ENCODE results near the gene VILL. TPM values are rescaled to one million over a fixed set of nuclear protein-coding genes. Genes with fewer than 3 reads are reported as not detected.

The VILL gene
- total RNA-seq, 1 donor from 2014 or later: 1.5 TPM

DNA sequence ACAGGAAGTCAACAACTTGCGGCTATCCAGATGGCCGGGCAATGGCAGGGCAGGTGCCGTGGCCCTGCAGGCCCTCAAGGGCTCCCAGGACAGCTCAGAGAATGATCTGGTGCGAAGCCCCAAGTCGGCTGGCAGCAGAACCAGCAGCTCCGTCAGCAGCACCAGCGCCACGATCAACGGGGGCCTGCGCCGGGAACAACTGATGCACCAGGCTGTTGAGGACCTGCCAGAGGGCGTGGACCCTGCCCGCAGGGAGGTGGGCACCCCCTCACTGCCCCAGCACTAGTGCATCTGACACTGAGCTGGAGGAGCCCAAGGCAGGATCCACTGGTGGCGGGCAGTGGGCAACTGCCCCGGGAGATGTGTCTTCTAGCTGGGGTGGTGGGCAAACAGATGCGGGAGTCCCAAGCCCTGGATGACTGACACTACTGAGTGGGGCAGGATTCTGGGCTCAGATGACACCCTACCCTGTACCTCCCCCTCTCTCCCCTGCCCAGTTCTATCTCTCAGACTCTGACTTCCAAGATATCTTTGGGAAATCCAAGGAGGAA is 15.9 kb downstream of the VILL start:
- Histone ChIP-seq H3K27me3 (ENCODE audit: insufficient read depth, low read length) (no peaks in the 10 kb centered on the region), H4K20me1 (ENCODE audit: insufficient read depth, low read length) (peaks cover 6% of the 10 kb centered on the region), H3K27ac (ENCODE audit: low read depth, low read length) (no peak overlapping the region), H3K4me2 (ENCODE audit: low read length) (no peak overlapping the region), H3K4me1 (ENCODE audit: insufficient read depth, low read length) (peaks cover 6% of the 10 kb centered on the region), H3K4me3 (ENCODE audit: insufficient read depth, low read depth, low read length) (no peak overlapping the region), H3K79me2 (ENCODE audit: insufficient read depth, low read length) (no peaks in the 10 kb centered on the region), H3K9me3 (ENCODE audit: insufficient read depth, low read depth, low read length) (no peaks in the 10 kb centered on the region), H3K36me3 (ENCODE audit: insufficient read depth, low read length) (no peaks in the 10 kb centered on the region), H3K9ac (ENCODE audit: low read length) (no peak overlapping the region), H2AFZ (ENCODE audit: low read depth, low read length) (no peak overlapping the region)
- H3K4me3 Mint-ChIP-seq (ENCODE audit: unreplicated experiment): no peak overlapping the region
- no peak overlapping the region for H3K27ac Mint-ChIP-seq (ENCODE audit: unreplicated experiment)
- no peak for DNase-seq (ENCODE audit: low read depth)
- no peaks in the 10 kb centered on the region for H3K9me3 Mint-ChIP-seq (ENCODE audit: unreplicated experiment)
- no peaks in the 10 kb centered on the region for H3K27me3 Mint-ChIP-seq (ENCODE audit: low read depth, unreplicated experiment)
- peaks cover 8% of the 10 kb centered on the region for H3K36me3 Mint-ChIP-seq (ENCODE audit: low read depth, unreplicated experiment)
- FAIRE-seq: no peak
- TF ChIP-seq, protein P1, sequence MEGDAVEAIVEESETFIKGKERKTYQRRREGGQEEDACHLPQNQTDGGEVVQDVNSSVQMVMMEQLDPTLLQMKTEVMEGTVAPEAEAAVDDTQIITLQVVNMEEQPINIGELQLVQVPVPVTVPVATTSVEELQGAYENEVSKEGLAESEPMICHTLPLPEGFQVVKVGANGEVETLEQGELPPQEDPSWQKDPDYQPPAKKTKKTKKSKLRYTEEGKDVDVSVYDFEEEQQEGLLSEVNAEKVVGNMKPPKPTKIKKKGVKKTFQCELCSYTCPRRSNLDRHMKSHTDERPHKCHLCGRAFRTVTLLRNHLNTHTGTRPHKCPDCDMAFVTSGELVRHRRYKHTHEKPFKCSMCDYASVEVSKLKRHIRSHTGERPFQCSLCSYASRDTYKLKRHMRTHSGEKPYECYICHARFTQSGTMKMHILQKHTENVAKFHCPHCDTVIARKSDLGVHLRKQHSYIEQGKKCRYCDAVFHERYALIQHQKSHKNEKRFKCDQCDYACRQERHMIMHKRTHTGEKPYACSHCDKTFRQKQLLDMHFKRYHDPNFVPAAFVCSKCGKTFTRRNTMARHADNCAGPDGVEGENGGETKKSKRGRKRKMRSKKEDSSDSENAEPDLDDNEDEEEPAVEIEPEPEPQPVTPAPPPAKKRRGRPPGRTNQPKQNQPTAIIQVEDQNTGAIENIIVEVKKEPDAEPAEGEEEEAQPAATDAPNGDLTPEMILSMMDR (IDR thresholded peaks at IDR 0.05; ENCODE audit: insufficient read depth, low read depth, low read length): no peak
- no peak for TF ChIP-seq EZH2 (IDR thresholded peaks at IDR 0.05; ENCODE audit: insufficient read depth, low read length)
- H3K4me1 Mint-ChIP-seq (ENCODE audit: low read depth, unreplicated experiment): peaks cover 5% of the 10 kb centered on the region

DNA sequence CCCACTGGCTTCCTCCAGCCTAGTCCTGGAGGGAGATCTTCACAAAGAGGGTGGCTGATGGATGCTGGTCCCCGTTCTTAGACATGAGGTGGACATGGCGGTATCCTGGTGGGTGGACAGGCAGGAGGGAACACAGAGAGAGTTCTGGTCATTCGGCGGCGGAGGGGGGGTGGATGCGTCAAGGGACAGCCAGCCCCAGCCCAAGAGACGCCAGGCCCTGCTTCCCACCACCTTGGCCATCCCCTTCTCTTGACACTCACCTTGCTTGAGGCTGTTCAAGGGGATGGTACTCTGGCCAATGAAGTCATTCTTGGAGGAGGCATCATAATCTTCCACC is 17.1 kb downstream of the VILL start:
- Histone ChIP-seq H3K4me1 (ENCODE audit: insufficient read depth, low read length) (peaks cover 6% of the 10 kb centered on the region), H3K27ac (ENCODE audit: low read depth, low read length) (no peak overlapping the region), H3K4me3 (ENCODE audit: insufficient read depth, low read depth, low read length) (no peak overlapping the region), H3K4me2 (ENCODE audit: low read length) (no peak overlapping the region), H3K9me3 (ENCODE audit: insufficient read depth, low read depth, low read length) (no peaks in the 10 kb centered on the region), H3K9ac (ENCODE audit: low read length) (no peak overlapping the region), H4K20me1 (ENCODE audit: insufficient read depth, low read length) (peaks cover 6% of the 10 kb centered on the region), H3K79me2 (ENCODE audit: insufficient read depth, low read length) (no peaks in the 10 kb centered on the region), H3K36me3 (ENCODE audit: insufficient read depth, low read length) (no peaks in the 10 kb centered on the region), H3K27me3 (ENCODE audit: insufficient read depth, low read length) (no peaks in the 10 kb centered on the region), H2AFZ (ENCODE audit: low read depth, low read length) (no peak overlapping the region)
- FAIRE-seq: no peak
- no peak for DNase-seq (ENCODE audit: low read depth)
- Mint-ChIP-seq H3K27ac (ENCODE audit: unreplicated experiment) (no peak overlapping the region), H3K9me3 (ENCODE audit: unreplicated experiment) (no peaks in the 10 kb centered on the region), H3K27me3 (ENCODE audit: low read depth, unreplicated experiment) (no peaks in the 10 kb centered on the region), H3K4me1 (ENCODE audit: low read depth, unreplicated experiment) (peaks cover 5% of the 10 kb centered on the region), H3K36me3 (ENCODE audit: low read depth, unreplicated experiment) (peaks cover 8% of the 10 kb centered on the region), H3K4me3 (ENCODE audit: unreplicated experiment) (no peak overlapping the region)
- TF ChIP-seq, protein P1 (IDR thresholded peaks at IDR 0.05; ENCODE audit: insufficient read depth, low read depth, low read length): no peak
- no peak for TF ChIP-seq EZH2 (IDR thresholded peaks at IDR 0.05; ENCODE audit: insufficient read depth, low read length)

- Histone ChIP-seq H3K27me3 (ENCODE audit: insufficient read depth, low read length) (no peaks in the 10 kb centered on the region), H3K4me2 (ENCODE audit: low read length) (no peak overlapping the region), H3K9ac (ENCODE audit: low read length) (no peak overlapping the region), H3K9me3 (ENCODE audit: insufficient read depth, low read depth, low read length) (no peaks in the 10 kb centered on the region), H3K79me2 (ENCODE audit: insufficient read depth, low read length) (no peaks in the 10 kb centered on the region), H4K20me1 (ENCODE audit: insufficient read depth, low read length) (peaks cover 6% of the 10 kb centered on the region), H3K4me3 (ENCODE audit: insufficient read depth, low read depth, low read length) (no peak overlapping the region), H2AFZ (ENCODE audit: low read depth, low read length) (no peak overlapping the region), H3K4me1 (ENCODE audit: insufficient read depth, low read length) (peaks cover 6% of the 10 kb centered on the region), H3K27ac (ENCODE audit: low read depth, low read length) (no peak overlapping the region), H3K36me3 (ENCODE audit: insufficient read depth, low read length) (no peaks in the 10 kb centered on the region)
- Mint-ChIP-seq H3K4me3 (ENCODE audit: unreplicated experiment) (no peak overlapping the region), H3K36me3 (ENCODE audit: low read depth, unreplicated experiment) (peaks cover 8% of the 10 kb centered on the region), H3K9me3 (ENCODE audit: unreplicated experiment) (no peaks in the 10 kb centered on the region), H3K4me1 (ENCODE audit: low read depth, unreplicated experiment) (peaks cover 5% of the 10 kb centered on the region), H3K27me3 (ENCODE audit: low read depth, unreplicated experiment) (no peaks in the 10 kb centered on the region), H3K27ac (ENCODE audit: unreplicated experiment) (no peak overlapping the region)
- TF ChIP-seq, protein P1 (IDR thresholded peaks at IDR 0.05; ENCODE audit: insufficient read depth, low read depth, low read length): no peak
- no peak for TF ChIP-seq EZH2 (IDR thresholded peaks at IDR 0.05; ENCODE audit: insufficient read depth, low read length)
- DNase-seq (ENCODE audit: low read depth) (no peak), FAIRE-seq (no peak)
Measured at GRCh38 chr3:38008191-38008701, 17.7 kb downstream of the VILL start.

All from astrocyte (in vitro differentiated cells and primary cell).